HG02884 (cell line): ENCODE data around the gene HNRNPM.
"Not testable (repeated sequence)": the region's sequence is repeated elsewhere in the genome, so short reads cannot be mapped to it uniquely, and the experiment has no call there.

Experiments
- ATAC-seq: cut with Tn5 transposase; IDR thresholded peaks from one replicate; pipeline ENCODE4 v1.9.1; 2021; ENCODE audit warnings: mild to moderate bottlenecking, moderate library complexity; ENCODE audit not compliant: unreplicated experiment

Gene HNRNPM, protein sequence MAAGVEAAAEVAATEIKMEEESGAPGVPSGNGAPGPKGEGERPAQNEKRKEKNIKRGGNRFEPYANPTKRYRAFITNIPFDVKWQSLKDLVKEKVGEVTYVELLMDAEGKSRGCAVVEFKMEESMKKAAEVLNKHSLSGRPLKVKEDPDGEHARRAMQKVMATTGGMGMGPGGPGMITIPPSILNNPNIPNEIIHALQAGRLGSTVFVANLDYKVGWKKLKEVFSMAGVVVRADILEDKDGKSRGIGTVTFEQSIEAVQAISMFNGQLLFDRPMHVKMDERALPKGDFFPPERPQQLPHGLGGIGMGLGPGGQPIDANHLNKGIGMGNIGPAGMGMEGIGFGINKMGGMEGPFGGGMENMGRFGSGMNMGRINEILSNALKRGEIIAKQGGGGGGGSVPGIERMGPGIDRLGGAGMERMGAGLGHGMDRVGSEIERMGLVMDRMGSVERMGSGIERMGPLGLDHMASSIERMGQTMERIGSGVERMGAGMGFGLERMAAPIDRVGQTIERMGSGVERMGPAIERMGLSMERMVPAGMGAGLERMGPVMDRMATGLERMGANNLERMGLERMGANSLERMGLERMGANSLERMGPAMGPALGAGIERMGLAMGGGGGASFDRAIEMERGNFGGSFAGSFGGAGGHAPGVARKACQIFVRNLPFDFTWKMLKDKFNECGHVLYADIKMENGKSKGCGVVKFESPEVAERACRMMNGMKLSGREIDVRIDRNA

DNA sequence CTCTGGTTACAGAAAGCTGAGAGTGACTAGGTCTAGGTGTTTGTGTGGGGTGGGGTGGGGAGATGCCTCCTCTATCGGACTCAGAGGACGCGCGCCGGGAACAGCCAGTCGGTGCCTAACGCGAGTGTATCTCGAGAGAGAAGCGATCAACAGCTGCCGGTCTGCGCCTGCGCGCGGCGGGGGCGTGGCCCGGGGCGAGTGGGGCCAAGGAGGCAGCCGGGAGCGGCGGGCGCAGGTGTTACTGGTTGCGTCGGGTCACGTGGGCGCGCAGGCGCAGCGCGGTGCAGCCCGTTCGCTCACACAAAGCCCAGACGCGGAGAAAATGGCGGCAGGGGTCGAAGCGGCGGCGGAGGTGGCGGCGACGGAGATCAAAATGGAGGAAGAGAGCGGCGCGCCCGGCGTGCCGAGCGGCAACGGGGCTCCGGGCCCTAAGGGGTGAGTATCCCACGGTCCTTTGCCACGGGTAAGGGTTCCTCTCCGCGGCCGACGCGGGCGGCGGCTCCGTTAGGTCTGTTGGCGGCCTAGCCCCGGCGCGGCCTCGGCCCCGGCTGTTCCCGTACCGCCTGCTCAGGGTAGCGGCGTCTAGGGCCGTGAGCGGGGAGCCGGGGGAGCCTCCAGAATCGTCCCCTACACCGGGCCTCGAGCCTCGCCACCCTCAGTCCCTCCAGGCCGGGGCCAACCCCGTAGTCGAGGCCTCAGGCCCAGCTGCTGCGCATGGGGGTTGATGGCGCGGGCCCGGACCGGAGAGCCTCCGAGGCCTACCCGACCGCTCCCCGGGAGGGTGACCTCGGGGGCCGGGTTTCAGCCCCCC, at the start of gene HNRNPM:
Gene HNRNPM (plus strand): TSS at position 299 of the 811 bp plus-strand sequence. CDS start 24 bp downstream, at position 323.
- ATAC-seq = peak; percentile 81

DNA sequence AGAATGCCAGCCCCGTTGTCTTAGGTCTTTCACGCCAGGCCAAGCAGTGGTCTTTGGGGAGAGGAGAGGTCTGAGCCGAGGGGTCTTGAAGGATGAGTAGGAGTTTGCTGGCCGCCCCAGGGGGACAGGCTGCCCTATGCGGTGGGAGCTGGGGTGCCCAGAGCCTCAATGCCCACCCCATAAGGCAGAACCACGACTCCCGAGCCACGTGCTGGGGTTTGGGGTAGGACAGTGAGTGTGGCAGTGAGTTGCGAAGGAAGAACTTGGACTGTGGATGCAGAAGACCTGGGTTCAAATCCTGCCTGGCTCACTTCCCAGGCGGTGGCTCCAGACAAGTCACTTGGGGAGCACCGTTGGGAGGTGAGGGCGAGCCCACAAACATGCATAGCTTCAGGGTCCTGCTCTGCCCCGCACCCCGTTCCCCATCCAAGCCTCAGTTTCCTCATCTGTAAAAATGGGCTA, 49.1 kb upstream of the HNRNPM start:
- ATAC-seq = no peak

GRCh38 chr19:8396185-8396562, 48.6 kb upstream of the HNRNPM start:
- ATAC-seq = no peak

GRCh38 chr19:8396563-8397203, 48.1 kb upstream of the HNRNPM start:
- ATAC-seq = no peak

- no peak for ATAC-seq
Observed at GRCh38 chr19:8397271-8397670, 47.5 kb upstream of the HNRNPM start.

GRCh38 chr19:8397746-8398310, 46.9 kb upstream of the HNRNPM start:
- ATAC-seq = no peak

GRCh38 chr19:8398311-8398771, 46.4 kb upstream of the HNRNPM start:
- no peak for ATAC-seq

- ATAC-seq = no peak
Observed at GRCh38 chr19:8399681-8400188, 45.0 kb upstream of the HNRNPM start.

- ATAC-seq = no peak
Observed at GRCh38 chr19:8401981-8402411, 42.8 kb upstream of the HNRNPM start.

- no peak for ATAC-seq
Observed at GRCh38 chr19:8403098-8403819, 41.5 kb upstream of the HNRNPM start.

DNA sequence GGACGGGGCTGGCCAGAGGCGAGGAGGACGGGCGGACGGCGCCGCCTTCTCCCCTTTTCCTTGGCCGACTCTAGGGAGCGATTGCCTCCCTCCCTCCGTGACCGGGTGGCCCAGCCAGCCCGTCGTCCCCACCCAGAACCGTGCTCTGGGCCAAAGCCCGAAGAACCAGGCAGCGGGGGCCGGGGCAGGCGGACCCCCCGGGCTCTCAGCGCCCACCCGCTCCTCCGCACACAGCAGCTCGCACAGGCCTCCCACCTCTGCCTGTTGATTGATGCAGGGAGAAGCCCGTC, 41.0 kb upstream of the HNRNPM start:
- ATAC-seq = no peak

- no peak for ATAC-seq
Observed at GRCh38 chr19:8404391-8405151, 40.2 kb upstream of the HNRNPM start.

DNA sequence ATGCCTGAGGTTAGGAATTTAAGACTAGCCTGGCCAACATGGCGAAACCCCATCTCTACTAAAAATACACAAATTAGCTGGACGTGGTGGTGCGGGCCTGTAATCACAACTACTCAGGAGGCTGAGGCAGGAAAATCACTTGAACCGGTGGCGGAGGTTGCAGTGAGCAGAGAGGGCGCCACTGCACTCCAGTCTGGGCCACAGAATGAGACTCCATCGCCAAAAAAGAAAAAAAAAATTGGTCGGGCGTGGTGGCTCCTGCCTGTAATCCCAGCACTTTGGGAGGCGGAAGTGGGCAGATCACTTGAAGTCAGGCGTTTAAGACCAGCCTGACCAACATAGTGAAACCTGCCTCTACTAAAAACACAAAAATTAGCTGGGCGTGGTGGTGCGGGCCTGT, 34.1 kb upstream of the HNRNPM start:
- ATAC-seq = not testable (repeated sequence)

DNA sequence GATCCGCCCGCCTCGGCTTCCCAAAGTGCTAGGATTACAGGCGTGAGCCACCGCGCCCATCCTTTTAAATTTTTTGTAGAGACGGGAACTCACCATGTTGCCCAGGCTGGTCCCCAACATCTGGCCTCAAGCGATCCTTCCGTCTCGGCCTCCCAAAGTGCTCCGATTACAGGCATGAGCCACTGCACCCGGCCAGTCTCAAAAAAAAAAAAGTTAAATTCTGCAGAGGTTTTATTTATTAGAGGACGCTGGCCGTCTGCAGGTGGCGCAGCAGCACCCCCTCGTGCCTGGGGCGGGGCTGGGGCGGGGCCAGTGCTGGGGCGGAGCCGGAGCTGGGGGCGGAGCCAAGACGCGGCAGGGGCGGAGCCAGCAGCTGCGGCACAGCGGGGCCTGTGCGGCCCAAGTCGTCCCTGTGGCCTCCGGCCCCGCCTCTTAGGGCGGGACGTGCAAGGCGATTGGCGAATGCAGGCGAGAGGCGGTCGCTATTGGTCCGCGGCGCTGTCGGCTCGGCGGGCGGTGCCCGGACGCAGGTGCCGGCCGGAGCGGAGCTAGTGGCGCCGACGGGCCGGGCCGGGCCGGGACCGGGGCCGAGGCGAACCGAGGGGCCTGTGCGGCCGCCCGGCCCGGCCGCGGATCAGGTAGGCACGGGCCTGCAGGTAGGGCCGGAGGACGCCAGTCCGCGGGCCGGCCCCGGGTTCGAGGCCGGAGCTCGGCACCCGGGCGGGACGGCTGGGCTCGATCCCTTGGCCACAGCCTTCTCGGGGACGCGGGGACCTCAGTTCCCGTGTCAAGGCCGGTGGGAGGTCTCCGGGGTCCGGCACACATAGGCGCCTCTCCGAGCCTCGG, 31.8 kb upstream of the HNRNPM start, which contains the start of gene MARCHF2:
Gene MARCHF2 (plus strand): TSS at position 523 of the 846 bp plus-strand sequence. CDS start 8,536 bp downstream, outside the sequence.
- peak; percentile 96 for ATAC-seq

DNA sequence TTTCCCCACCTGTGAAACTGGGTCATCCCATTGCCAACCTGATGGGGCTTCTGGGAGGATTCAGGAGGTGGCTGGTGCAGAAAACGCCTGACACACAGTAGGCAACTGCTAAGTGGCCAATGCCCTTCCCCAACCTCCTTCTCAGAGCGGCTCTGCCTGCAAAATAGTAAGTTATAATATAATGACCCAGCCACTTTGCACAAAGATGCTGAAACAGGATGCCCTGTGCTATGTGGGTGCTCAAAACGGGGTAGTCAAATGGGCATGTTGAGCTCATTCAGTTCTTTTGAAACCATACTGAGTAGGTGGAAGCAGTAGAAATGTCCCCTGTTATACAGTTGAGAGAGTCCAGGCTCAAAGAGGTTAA, 31.2 kb upstream of the HNRNPM start:
- no peak for ATAC-seq

DNA sequence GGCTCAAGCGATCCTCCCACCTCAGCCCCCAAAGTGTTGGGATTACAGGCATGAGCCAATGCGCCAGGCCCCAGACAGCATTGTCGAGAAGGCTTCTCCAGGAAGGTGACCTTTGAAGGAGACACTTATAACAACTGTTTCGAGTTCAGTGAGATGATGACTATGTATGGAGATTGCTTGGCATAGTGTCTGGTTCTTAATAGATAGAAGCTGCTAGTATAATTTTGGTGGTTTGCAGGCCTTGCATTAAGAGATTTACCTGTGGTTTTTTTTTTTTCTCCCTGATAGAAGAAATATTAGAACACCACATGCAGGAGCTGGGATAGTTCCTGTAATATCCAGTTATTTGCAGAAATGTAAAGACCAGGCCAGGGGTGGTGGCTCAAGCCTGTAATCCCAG, 28.0 kb upstream of the HNRNPM start:
- ATAC-seq = no peak

GRCh38 chr19:8421484-8422461, 23.0 kb upstream of the HNRNPM start:
- ATAC-seq = no peak
